DOHH2 (cell line): ENCODE measurements around the gene GPRC5C.

Experiments used
- H3F3A ChIP-seq: fragments of 200-600 bp; sonication (generic), shearing (Covaris generic); 2 replicates; pipeline ENCODE4 v1.6.0; 2016; ENCODE audit warnings: antibody characterized with exemption, mild to moderate bottlenecking; ENCODE audit not compliant: control insufficient read depth, insufficient read depth
- H3K27ac ChIP-seq: fragments of 200-600 bp; sonication (generic); 2 replicates; pipeline ENCODE4 v1.5.1; 2014; ENCODE audit warnings: low read depth, mild to moderate bottlenecking, low read length, moderate library complexity
- H3K27me3 ChIP-seq: fragments of 200-600 bp; sonication (generic); 2 replicates; pipeline ENCODE4 v1.6.1; 2014; ENCODE audit warnings: mild to moderate bottlenecking, low read length, mixed read lengths; ENCODE audit not compliant: control insufficient read depth
- H3K36me3 ChIP-seq: fragments of 200-600 bp; sonication (generic); 2 replicates; pipeline ENCODE4 v1.6.1; 2014; ENCODE audit warnings: mild to moderate bottlenecking, low read length, moderate library complexity, mixed read lengths; ENCODE audit not compliant: control insufficient read depth
- H3K4me1 ChIP-seq: fragments of 200-600 bp; sonication (generic); 2 replicates; pipeline ENCODE4 v1.6.1; 2014; ENCODE audit warnings: mild to moderate bottlenecking, low read length, mixed read lengths; ENCODE audit not compliant: control insufficient read depth
- H3K4me2 ChIP-seq: fragments of 200-600 bp; sonication (generic); 2 replicates; pipeline ENCODE4 v1.6.0; 2014; ENCODE audit warnings: mild to moderate bottlenecking, low read length, moderate library complexity
- H3K4me3 ChIP-seq: fragments of 200-600 bp; sonication (generic); 2 replicates; pipeline ENCODE4 v1.5.1; 2014; ENCODE audit warnings: mild to moderate bottlenecking, low read length, mixed read lengths
- H3K79me2 ChIP-seq: fragments of 200-600 bp; sonication (generic); 2 replicates; pipeline ENCODE4 v1.6.1; 2014; ENCODE audit warnings: mild to moderate bottlenecking, low read length, mixed read lengths; ENCODE audit not compliant: control insufficient read depth
- H3K9me2 ChIP-seq: fragments of 200-600 bp; sonication (generic); replicated peaks from 2 replicates; pipeline ENCODE4 v1.6.1; 2014; ENCODE audit warnings: mild to moderate bottlenecking, low read length, mixed read lengths; ENCODE audit not compliant: control insufficient read depth
- H3K9me3 ChIP-seq: fragments of 200-600 bp; sonication (generic); 2 replicates; pipeline ENCODE4 v1.6.1; 2014; ENCODE audit warnings: antibody characterized with exemption, low read length, mixed read lengths; ENCODE audit not compliant: control insufficient read depth, insufficient read depth
- H4K20me1 ChIP-seq: fragments of 200-600 bp; sonication (generic); 2 replicates; pipeline ENCODE4 v1.6.0; 2014; ENCODE audit warnings: low read depth, mild to moderate bottlenecking, antibody characterized with exemption, low read length, moderate library complexity; ENCODE audit not compliant: control insufficient read depth, insufficient read depth
- CTCF ChIP-seq: fragments of 200-600 bp; sonication (generic); IDR thresholded peaks from one replicate; pipeline ENCODE4 v1.5.1; 2014; ENCODE audit warnings: antibody characterized with exemption, mild to moderate bottlenecking, low read depth, low read length; ENCODE audit not compliant: poor library complexity, severe bottlenecking
- EZH2phosphoT487 ChIP-seq: fragments of 200-600 bp; sonication (generic); IDR thresholded peaks from 2 replicates; pipeline ENCODE4 v1.6.1; 2017; ENCODE audit warnings: borderline replicate concordance, mild to moderate bottlenecking, antibody characterized with exemption, low read length, moderate library complexity, mixed read lengths

The GPRC5C gene

GRCh38 chr17:74445158-74445557 is 13.3 kb downstream of the GPRC5C start:
- H4K20me1 ChIP-seq, result no peaks in the 10 kb centered on the region
- no peaks in the 10 kb centered on the region for H3K4me1 ChIP-seq
- no peaks in the 10 kb centered on the region for H3K9me3 ChIP-seq
- no peaks in the 10 kb centered on the region for H3K9me2 ChIP-seq
- H3F3A ChIP-seq, result no peaks in the 10 kb centered on the region
- no peaks in the 10 kb centered on the region for H3K27me3 ChIP-seq
- no peaks in the 10 kb centered on the region for H3K79me2 ChIP-seq
- no peak overlapping the region for H3K4me2 ChIP-seq
- TF ChIP-seq CTCF, result no peak
- H3K4me3 ChIP-seq, result no peak overlapping the region
- H3K36me3 ChIP-seq, result no peaks in the 10 kb centered on the region
- no peak overlapping the region for H3K27ac ChIP-seq

GRCh38 chr17:74446551-74447500 is 14.9 kb downstream of the GPRC5C start:
- no peak overlapping the region for H3K27ac ChIP-seq
- H3K79me2 ChIP-seq, result no peaks in the 10 kb centered on the region
- H3K9me3 ChIP-seq, result no peaks in the 10 kb centered on the region
- no peaks in the 10 kb centered on the region for H4K20me1 ChIP-seq
- no peaks in the 10 kb centered on the region for H3K36me3 ChIP-seq
- no peak overlapping the region for H3K4me2 ChIP-seq
- TF ChIP-seq EZH2phosphoT487 (no peak), CTCF (no peak)
- H3K9me2 ChIP-seq, result no peaks in the 10 kb centered on the region
- H3K27me3 ChIP-seq, result no peaks in the 10 kb centered on the region
- no peaks in the 10 kb centered on the region for H3K4me1 ChIP-seq
- H3K4me3 ChIP-seq, result no peak overlapping the region
- no peaks in the 10 kb centered on the region for H3F3A ChIP-seq

- H3K4me3 ChIP-seq, result no peak overlapping the region
- H3K27me3 ChIP-seq, result no peaks in the 10 kb centered on the region
- no peak overlapping the region for H3K4me2 ChIP-seq
- no peak overlapping the region for H3K27ac ChIP-seq
- no peak for TF ChIP-seq CTCF
- TF ChIP-seq EZH2phosphoT487, result no peak
- H3K36me3 ChIP-seq, result no peaks in the 10 kb centered on the region
- H3K9me2 ChIP-seq, result no peaks in the 10 kb centered on the region
- no peaks in the 10 kb centered on the region for H3K9me3 ChIP-seq
- H3K79me2 ChIP-seq, result no peaks in the 10 kb centered on the region
- no peaks in the 10 kb centered on the region for H3K4me1 ChIP-seq
- no peaks in the 10 kb centered on the region for H4K20me1 ChIP-seq
- no peaks in the 10 kb centered on the region for H3F3A ChIP-seq
Observed at GRCh38 chr17:74447628-74448159, 15.8 kb downstream of the GPRC5C start.
